HepG2 (cell line): ENCODE measurements around the gene OTUB2. TPM values are rescaled to one million over a fixed set of nuclear protein-coding genes. Genes with fewer than 3 reads are reported as not detected.

ENCODE experiments used
- BCL6 ChIP-seq: IDR thresholded peaks from 2 replicates; pipeline ENCODE4 v1.6.1; 2016; ENCODE audit warnings: missing genetic modification reagents, missing compliant biosample characterization
- CBX5 ChIP-seq: sonication (generic); formaldehyde crosslinking; IDR thresholded peaks from 2 replicates; pipeline ENCODE4 v1.4.0; 2020; ENCODE audit warnings: missing genetic modification reagents, borderline replicate concordance
- EED ChIP-seq: sonication (generic); formaldehyde crosslinking; IDR thresholded peaks from 2 replicates; pipeline ENCODE4 v1.5.0; 2020; ENCODE audit warnings: mild to moderate bottlenecking, missing genetic modification reagents
- KDM3A ChIP-seq: IDR thresholded peaks from 2 replicates; pipeline ENCODE4 v1.6.1; 2018; ENCODE audit warnings: low read depth, missing compliant biosample characterization
- NCOR1 ChIP-seq: fragments of 200-600 bp; sonication (generic); IDR thresholded peaks from 2 replicates; pipeline ENCODE4 v1.7.0; 2017; ENCODE audit warnings: antibody characterized with exemption, low read length, borderline replicate concordance
- NR2C2 ChIP-seq: sonication (generic); formaldehyde crosslinking; IDR thresholded peaks from 2 replicates; pipeline ENCODE4 v1.4.0; 2020; ENCODE audit warnings: missing genetic modification reagents, mild to moderate bottlenecking, moderate library complexity, borderline replicate concordance
- POGZ ChIP-seq: sonication (generic); formaldehyde crosslinking; IDR thresholded peaks from 2 replicates; pipeline ENCODE4 v1.4.0; 2020; ENCODE audit warnings: mild to moderate bottlenecking, missing genetic modification reagents
- TEAD3 ChIP-seq: optimal IDR thresholded peaks from 2 replicates; pipeline ENCODE3; 2016; ENCODE audit warnings: borderline replicate concordance
- ZBTB25 ChIP-seq: IDR thresholded peaks from 2 replicates; pipeline ENCODE4 v1.6.1; 2018; ENCODE audit warnings: missing genetic modification reagents
- ZBTB40 ChIP-seq, 2 experiments: fragments of 450-650 bp in 1 of 2; sonication (generic) in 1 of 2; formaldehyde crosslinking in 1 of 2; IDR thresholded peaks; 2 replicates each; pipeline versions ENCODE4 v1.6.1 to v1.8.0; 2016 to 2022; ENCODE audit warnings: antibody characterized with exemption in 1 of 2, mild to moderate bottlenecking in 1 of 2, missing genetic modification reagents in 1 of 2
- ZNF550 ChIP-seq: sonication (generic); formaldehyde crosslinking; IDR thresholded peaks from 2 replicates; pipeline ENCODE4 v1.4.0; 2020; ENCODE audit warnings: mild to moderate bottlenecking, missing genetic modification reagents, borderline replicate concordance
- ZSCAN22 ChIP-seq: sonication (generic); formaldehyde crosslinking; IDR thresholded peaks from 2 replicates; pipeline ENCODE4 v1.4.0; 2020; ENCODE audit warnings: mild to moderate bottlenecking, missing genetic modification reagents
- polyA plus RNA-seq, 8 experiments: library from polyadenylated mRNA; depleted of rRNA in 3 of 8; stranded (reverse) in 7 of 8; unstranded in 1 of 8; fragments of >200 nt; fragmentation: Illumina TruSeq in 4 of 8; extraction: Trizol in 4 of 8; gene quantifications; 2 replicates each; pipeline versions ENCODE4 v1.2.1 to v1.2.3, GENCODE V29; 2011 to 2016; ENCODE audit warnings: low read depth in 4 of 8, missing spikeins in 1 of 8, mixed read lengths in 1 of 8; ENCODE audit not compliant: insufficient read depth in 1 of 8
- total RNA-seq, 5 experiments: library from RNA; depleted of rRNA; stranded (reverse); fragments of >200 nt; fragmentation: Illumina TruSeq; extraction: Trizol; gene quantifications; 2 replicates each; pipeline ENCODE4 v1.2.3, GENCODE V29; 2016; ENCODE audit warnings: low read depth in 1 of 5
- TF ChIP-seq, protein P1 (sequence below), 2 experiments: sonication (generic) in 1 of 2; formaldehyde crosslinking in 1 of 2; IDR thresholded peaks; 2 replicates each; pipeline versions ENCODE4 v1.4.0 to v1.6.1; 2018 to 2020; ENCODE audit warnings: missing genetic modification reagents in 2 of 2, borderline replicate concordance in 1 of 2, low read depth in 1 of 2, mild to moderate bottlenecking in 1 of 2, missing biosample characterization in 1 of 2

The OTUB2 gene
- total and polyA plus RNA-seq, 2 of the 13 experiments (the other 11 are each of a cell fraction or from before 2014, with no cell fraction given), result 2.2 to 2.4 TPM

DNA sequence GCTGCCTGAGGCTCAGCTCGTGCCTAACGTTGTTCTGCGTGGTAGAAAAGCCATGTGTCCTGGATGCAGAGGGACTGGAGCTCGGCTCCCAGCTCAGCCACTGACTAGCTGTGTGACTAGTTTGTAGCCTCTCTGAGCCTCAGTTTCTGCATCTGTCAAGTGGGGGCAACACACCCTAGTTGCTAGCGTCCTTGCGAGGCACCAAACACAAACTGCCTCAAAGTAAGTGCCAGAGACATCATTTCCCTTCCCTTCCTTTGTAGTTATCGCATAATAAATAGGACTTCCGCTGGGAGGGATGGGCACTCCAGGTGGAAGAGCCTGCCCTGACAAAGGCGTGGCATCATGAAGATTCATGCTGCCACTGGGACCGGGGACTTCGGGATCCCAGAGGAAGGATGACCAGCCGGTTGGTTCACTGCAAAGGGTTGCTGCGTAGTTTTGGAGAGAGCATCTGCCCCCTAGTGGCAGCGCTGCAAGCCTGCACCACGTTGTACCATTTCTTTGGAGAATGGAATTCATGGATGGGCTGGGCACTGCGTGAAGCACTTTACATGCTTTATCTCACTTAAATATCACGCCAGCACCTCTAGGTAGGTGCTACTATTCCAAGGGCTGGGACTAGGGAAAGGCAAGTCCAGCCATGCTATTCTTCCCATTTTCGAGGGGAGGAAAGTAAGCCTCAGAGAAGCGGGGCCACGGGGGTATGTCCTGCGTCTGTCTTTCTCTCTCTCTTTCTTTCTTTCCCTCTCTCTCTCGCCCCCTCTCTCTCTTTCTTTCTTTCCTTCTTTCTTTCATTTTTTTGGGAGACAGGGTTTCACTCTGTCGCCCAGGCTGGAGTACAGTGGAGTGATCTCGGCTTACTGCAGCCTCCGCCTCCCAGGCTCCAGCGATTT, 24.4 kb upstream of the OTUB2 start (continued):
- TF ChIP-seq ZBTB25 (CRISPR knock-in tag) (no peak), CBX5 (CRISPR knock-in tag) (peak; percentile 2; the same call in 1 of the 2 replicates), NCOR1 (no peak), ZSCAN22 (CRISPR knock-in tag) (no peak), NR2C2 (CRISPR knock-in tag) (no peak), ZBTB40 (IDR thresholded peaks at IDR 0.05) (no peak), ZBTB40 (CRISPR knock-in tag; IDR thresholded peaks at IDR 0.05) (no peak), POGZ (CRISPR knock-in tag) (no peak), BCL6 (CRISPR knock-in tag) (0 out of 2 replicates have a peak, but pooled peaks have one; percentile 19), KDM3A (CRISPR knock-in tag) (no peak), ZNF550 (CRISPR knock-in tag) (no peak), TEAD3 (CRISPR knock-in tag) (peak; percentile 77), EED (no peak)
- TF ChIP-seq, protein P1, sequence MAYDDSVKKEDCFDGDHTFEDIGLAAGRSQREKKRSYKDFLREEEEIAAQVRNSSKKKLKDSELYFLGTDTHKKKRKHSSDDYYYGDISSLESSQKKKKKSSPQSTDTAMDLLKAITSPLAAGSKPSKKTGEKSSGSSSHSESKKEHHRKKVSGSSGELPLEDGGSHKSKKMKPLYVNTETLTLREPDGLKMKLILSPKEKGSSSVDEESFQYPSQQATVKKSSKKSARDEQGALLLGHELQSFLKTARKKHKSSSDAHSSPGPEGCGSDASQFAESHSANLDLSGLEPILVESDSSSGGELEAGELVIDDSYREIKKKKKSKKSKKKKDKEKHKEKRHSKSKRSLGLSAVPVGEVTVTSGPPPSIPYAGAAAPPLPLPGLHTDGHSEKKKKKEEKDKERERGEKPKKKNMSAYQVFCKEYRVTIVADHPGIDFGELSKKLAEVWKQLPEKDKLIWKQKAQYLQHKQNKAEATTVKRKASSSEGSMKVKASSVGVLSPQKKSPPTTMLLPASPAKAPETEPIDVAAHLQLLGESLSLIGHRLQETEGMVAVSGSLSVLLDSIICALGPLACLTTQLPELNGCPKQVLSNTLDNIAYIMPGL (CRISPR knock-in tag; IDR thresholded peaks at IDR 0.05; ENCODE audit: borderline replicate concordance in 1 of 2, low read depth in 1 of 2), result 0 out of 4 replicates have a peak, but pooled peaks of 1 of the 2 experiments have one; percentile 59
